ENCODE measurements around the gene RHEBL1.

GRCh38 chr12:49044660-49045059, 25.1 kb downstream of the RHEBL1 start:
- no peak for TF ChIP-seq CTCF (IDR thresholded peaks at IDR 0.05)
- no peak for TF ChIP-seq POLR2A (IDR thresholded peaks at IDR 0.05)

Data from transverse colon (tissue), 3 donors.